ENCODE measurements around the gene EHMT1. TPM values are rescaled to one million over a fixed set of nuclear protein-coding genes. Genes with fewer than 3 reads are reported as not detected.
A peak's percentile ranks its signal among the peaks of the same experiment; 100 is the strongest.
"Not testable (repeated sequence)": the region's sequence is repeated elsewhere in the genome, so short reads cannot be mapped to it uniquely, and the experiment has no call there.

Gene EHMT1
- total and polyA plus RNA-seq, 2 experiments from 2014 or later = 162 to 177 TPM

DNA sequence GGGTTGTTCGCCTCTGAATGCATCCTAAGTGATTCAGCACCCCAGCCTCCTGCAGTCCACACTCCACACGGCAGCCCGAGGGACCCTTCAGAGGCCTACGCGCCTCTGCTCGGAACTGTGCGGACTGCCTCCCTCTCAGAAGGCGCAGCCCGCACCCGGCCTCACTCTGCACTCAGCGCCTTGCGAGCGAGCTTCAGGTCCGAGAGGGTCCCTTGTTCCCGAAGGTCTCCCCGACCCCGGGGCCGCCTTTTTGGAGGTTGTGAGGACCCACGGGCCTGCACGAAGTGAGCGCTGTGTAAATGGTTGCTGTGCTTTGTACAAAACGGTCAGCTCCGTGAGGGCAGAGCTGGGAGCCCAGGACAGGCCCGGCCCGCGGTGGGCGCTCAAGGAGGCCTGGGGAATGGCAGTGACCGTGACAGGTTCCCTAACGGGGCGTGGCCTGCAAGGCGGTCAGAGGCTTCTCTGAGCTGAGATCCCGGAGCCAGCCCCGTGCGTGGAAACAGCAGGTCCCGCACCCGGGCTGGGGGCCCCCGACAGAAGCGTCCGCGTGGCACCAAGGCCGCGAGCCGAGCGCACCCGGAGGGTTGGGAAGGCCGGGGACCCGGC is 258.1 kb downstream of the EHMT1 start:
- Mint-ChIP-seq H3K36me3 (ENCODE audit: low read depth) (peaks cover 3% of the 10 kb centered on the region; the same call in 1 of the 3 replicates), H3K4me1 (peaks cover 4% of the 10 kb centered on the region)

DNA sequence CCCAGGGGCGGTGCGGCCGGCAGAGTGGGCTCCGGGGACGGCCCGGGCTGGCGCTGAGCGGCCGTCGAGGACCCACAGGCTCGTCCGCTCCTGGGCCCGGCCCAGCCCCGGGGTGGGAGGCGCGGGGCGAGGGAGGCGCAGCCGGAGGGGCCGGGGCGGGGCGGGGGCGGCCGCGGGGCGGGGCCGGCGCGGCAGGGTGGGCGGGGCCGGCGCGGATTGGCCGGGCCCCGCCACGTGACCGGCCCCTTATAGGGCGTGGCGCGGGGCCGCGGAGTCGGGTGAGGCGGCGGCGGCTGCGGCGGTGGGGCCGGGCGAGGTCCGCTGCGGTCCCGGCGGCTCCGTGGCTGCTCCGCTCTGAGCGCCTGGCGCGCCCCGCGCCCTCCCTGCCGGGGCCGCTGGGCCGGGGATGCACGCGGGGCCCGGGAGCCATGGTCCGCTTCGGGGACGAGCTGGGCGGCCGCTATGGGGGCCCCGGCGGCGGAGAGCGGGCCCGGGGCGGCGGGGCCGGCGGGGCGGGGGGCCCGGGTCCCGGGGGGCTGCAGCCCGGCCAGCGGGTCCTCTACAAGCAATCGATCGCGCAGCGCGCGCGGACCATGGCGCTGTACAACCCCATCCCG is 258.8 kb downstream of the EHMT1 start, which contains the start of gene CACNA1B:
CACNA1B (plus strand) TSS at position 277 of the 617 bp plus-strand sequence; CDS start at position 429, 152 bp downstream.
- not testable (repeated sequence) for H3K9me3 Mint-ChIP-seq; H3K9me2 ChIP-seq (ENCODE audit: insufficient read depth); H3K79me2 ChIP-seq (replicated peaks; ENCODE audit: insufficient read depth); H3K4me1 Mint-ChIP-seq; H3K36me3 ChIP-seq (ENCODE audit: insufficient read depth); H3K27ac Mint-ChIP-seq; H3K27ac ChIP-seq (ENCODE audit: low read depth); H3F3A ChIP-seq (replicated peaks; ENCODE audit: low read depth); H4K20me1 ChIP-seq (replicated peaks; ENCODE audit: insufficient read depth); H3K36me3 Mint-ChIP-seq (ENCODE audit: low read depth); H3K4me1 ChIP-seq (ENCODE audit: insufficient read depth)
- peaks cover 16% of the 10 kb centered on the region; the same call in 1 of the 2 replicates for H3K27me3 ChIP-seq (ENCODE audit: insufficient read depth)
- H2AFZ ChIP-seq = peak within 1 kb of the TSS; percentile 52
- peak; percentile 51; the same call in 1 of the 2 replicates for TF ChIP-seq POLR2AphosphoS5 (IDR thresholded peaks at IDR 0.05; ENCODE audit: low read depth)
- H3K4me2 ChIP-seq = peak within 1 kb of the TSS; percentile 79
- peak within 1 kb of the TSS; percentile 56 for H3K4me3 ChIP-seq
- Mint-ChIP-seq H3K27me3 (ENCODE audit: insufficient read depth, low read depth, poor library complexity) (peaks cover 20% of the 10 kb centered on the region), H3K4me3 (peak within 1 kb of the TSS; percentile 45; the same call in 2 of the 3 replicates)
- peak; percentile 78 for DNase-seq (ENCODE audit: low spot score)
- ATAC-seq = peak; percentile 39

More for the DNA sequence above, 258.1 kb downstream of the EHMT1 start:
- Histone ChIP-seq H2AFZ (peak overlapping the region; percentile 52), H3K27ac (ENCODE audit: low read depth) (no peak overlapping the region), H3K36me3 (ENCODE audit: insufficient read depth) (no peaks in the 10 kb centered on the region), H4K20me1 (replicated peaks; ENCODE audit: insufficient read depth) (peaks cover 8% of the 10 kb centered on the region; the same call in 1 of the 2 replicates), H3F3A (replicated peaks; ENCODE audit: low read depth) (no peaks in the 10 kb centered on the region), H3K9me2 (ENCODE audit: insufficient read depth) (no peaks in the 10 kb centered on the region), H3K27me3 (ENCODE audit: insufficient read depth) (peaks cover 16% of the 10 kb centered on the region; the same call in 1 of the 2 replicates), H3K4me1 (ENCODE audit: insufficient read depth) (no peaks in the 10 kb centered on the region; the same call in 1 of the 2 replicates), H3K4me3 (peak overlapping the region; percentile 51), H3K79me2 (replicated peaks; ENCODE audit: insufficient read depth) (no peaks in the 10 kb centered on the region), H3K4me2 (peak overlapping the region; percentile 66)
- Mint-ChIP-seq H3K27ac (no peak overlapping the region), H3K4me3 (no peak overlapping the region), H3K9me3 (peaks cover 3% of the 10 kb centered on the region), H3K27me3 (ENCODE audit: insufficient read depth, low read depth, poor library complexity) (peaks cover 18% of the 10 kb centered on the region)
- ATAC-seq (peak; percentile 20), DNase-seq (ENCODE audit: low spot score) (peak; percentile 58)
- no peak for TF ChIP-seq CREB1 (CRISPR knock-in tag; IDR thresholded peaks at IDR 0.05; ENCODE audit: low read depth)

DNA sequence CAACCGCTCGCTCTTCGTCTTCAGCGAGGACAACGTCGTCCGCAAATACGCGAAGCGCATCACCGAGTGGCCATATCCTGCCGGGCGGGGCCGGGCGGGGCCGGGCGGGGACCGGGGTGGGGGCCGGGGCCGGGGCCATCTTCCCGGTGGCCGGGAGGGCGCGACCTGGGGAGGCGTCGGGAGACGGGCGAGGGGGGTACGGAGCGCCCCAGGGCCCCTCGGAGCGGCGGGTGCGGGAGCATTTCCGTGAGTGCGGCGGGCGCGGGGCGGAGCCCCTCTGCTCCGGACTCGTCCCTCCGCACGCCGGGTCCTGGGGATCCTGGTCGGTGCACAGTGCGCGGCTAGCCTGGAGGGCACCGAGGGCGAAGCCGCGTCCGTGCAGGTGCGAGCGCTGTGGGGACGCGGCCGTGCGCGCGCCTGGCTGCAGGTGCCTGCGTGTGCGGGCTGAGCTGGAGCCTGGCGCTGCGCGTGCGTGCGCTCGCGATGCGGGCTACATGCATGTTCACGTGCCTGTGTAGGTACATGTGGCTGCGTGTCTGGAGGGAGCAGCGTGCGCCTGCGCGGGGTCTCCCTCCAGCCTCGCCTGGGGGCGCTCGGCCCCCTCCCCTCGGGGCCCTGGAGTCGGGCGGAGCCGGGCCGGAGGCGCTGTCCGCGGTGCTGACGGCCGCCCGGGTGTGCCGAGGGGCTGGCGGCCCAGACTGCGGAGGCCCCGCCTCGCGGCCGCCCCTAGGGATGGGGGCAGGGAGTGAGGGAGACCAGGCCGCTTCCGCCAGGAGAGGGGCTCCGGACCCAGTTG is 259.5 kb downstream of the EHMT1 start:
- Mint-ChIP-seq H3K27ac (no peak overlapping the region), H3K9me3 (peaks cover 3% of the 10 kb centered on the region), H3K4me1 (peaks cover 4% of the 10 kb centered on the region), H3K4me3 (peak overlapping the region; percentile 45; the same call in 2 of the 3 replicates), H3K36me3 (ENCODE audit: low read depth) (peaks cover 6% of the 10 kb centered on the region; the same call in 2 of the 3 replicates), H3K27me3 (ENCODE audit: insufficient read depth, low read depth, poor library complexity) (peaks cover 20% of the 10 kb centered on the region)
- Histone ChIP-seq H3K4me1 (ENCODE audit: insufficient read depth) (no peaks in the 10 kb centered on the region; the same call in 1 of the 2 replicates), H3K36me3 (ENCODE audit: insufficient read depth) (no peaks in the 10 kb centered on the region), H2AFZ (no peak overlapping the region), H3K27me3 (ENCODE audit: insufficient read depth) (peaks cover 16% of the 10 kb centered on the region; the same call in 1 of the 2 replicates), H3K4me2 (peak overlapping the region; percentile 79), H3K27ac (ENCODE audit: low read depth) (no peak overlapping the region), H3K4me3 (peak overlapping the region; percentile 56), H3K79me2 (replicated peaks; ENCODE audit: insufficient read depth) (no peaks in the 10 kb centered on the region), H4K20me1 (replicated peaks; ENCODE audit: insufficient read depth) (peaks cover 8% of the 10 kb centered on the region; the same call in 1 of the 2 replicates), H3K9me2 (ENCODE audit: insufficient read depth) (no peaks in the 10 kb centered on the region), H3F3A (replicated peaks; ENCODE audit: low read depth) (no peaks in the 10 kb centered on the region)
- TF ChIP-seq, protein P1, sequence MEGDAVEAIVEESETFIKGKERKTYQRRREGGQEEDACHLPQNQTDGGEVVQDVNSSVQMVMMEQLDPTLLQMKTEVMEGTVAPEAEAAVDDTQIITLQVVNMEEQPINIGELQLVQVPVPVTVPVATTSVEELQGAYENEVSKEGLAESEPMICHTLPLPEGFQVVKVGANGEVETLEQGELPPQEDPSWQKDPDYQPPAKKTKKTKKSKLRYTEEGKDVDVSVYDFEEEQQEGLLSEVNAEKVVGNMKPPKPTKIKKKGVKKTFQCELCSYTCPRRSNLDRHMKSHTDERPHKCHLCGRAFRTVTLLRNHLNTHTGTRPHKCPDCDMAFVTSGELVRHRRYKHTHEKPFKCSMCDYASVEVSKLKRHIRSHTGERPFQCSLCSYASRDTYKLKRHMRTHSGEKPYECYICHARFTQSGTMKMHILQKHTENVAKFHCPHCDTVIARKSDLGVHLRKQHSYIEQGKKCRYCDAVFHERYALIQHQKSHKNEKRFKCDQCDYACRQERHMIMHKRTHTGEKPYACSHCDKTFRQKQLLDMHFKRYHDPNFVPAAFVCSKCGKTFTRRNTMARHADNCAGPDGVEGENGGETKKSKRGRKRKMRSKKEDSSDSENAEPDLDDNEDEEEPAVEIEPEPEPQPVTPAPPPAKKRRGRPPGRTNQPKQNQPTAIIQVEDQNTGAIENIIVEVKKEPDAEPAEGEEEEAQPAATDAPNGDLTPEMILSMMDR (conservative IDR thresholded peaks at IDR 0.05; ENCODE audit: low read depth in 2 of 2) = peak in 1 of 2 experiments; percentile 34; a peak in 2 of 4 replicates
- peak; percentile 41; the same call in 1 of the 2 replicates for TF ChIP-seq CREB1 (CRISPR knock-in tag; IDR thresholded peaks at IDR 0.05; ENCODE audit: low read depth)
- TF ChIP-seq POLR2AphosphoS5 (IDR thresholded peaks at IDR 0.05; ENCODE audit: low read depth) = no peak
- no peak for TF ChIP-seq ZNF114 (CRISPR knock-in tag; IDR thresholded peaks at IDR 0.05)
- TF ChIP-seq ZNF331 (CRISPR knock-in tag; IDR thresholded peaks at IDR 0.05; ENCODE audit: low read depth) = no peak
- TF ChIP-seq, protein P2, sequence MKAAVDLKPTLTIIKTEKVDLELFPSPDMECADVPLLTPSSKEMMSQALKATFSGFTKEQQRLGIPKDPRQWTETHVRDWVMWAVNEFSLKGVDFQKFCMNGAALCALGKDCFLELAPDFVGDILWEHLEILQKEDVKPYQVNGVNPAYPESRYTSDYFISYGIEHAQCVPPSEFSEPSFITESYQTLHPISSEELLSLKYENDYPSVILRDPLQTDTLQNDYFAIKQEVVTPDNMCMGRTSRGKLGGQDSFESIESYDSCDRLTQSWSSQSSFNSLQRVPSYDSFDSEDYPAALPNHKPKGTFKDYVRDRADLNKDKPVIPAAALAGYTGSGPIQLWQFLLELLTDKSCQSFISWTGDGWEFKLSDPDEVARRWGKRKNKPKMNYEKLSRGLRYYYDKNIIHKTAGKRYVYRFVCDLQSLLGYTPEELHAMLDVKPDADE (IDR thresholded peaks at IDR 0.05) = no peak
- TF ChIP-seq EZH2phosphoT487 (IDR thresholded peaks at IDR 0.05; ENCODE audit: unreplicated experiment) = no peak
- TF ChIP-seq, protein P3, sequence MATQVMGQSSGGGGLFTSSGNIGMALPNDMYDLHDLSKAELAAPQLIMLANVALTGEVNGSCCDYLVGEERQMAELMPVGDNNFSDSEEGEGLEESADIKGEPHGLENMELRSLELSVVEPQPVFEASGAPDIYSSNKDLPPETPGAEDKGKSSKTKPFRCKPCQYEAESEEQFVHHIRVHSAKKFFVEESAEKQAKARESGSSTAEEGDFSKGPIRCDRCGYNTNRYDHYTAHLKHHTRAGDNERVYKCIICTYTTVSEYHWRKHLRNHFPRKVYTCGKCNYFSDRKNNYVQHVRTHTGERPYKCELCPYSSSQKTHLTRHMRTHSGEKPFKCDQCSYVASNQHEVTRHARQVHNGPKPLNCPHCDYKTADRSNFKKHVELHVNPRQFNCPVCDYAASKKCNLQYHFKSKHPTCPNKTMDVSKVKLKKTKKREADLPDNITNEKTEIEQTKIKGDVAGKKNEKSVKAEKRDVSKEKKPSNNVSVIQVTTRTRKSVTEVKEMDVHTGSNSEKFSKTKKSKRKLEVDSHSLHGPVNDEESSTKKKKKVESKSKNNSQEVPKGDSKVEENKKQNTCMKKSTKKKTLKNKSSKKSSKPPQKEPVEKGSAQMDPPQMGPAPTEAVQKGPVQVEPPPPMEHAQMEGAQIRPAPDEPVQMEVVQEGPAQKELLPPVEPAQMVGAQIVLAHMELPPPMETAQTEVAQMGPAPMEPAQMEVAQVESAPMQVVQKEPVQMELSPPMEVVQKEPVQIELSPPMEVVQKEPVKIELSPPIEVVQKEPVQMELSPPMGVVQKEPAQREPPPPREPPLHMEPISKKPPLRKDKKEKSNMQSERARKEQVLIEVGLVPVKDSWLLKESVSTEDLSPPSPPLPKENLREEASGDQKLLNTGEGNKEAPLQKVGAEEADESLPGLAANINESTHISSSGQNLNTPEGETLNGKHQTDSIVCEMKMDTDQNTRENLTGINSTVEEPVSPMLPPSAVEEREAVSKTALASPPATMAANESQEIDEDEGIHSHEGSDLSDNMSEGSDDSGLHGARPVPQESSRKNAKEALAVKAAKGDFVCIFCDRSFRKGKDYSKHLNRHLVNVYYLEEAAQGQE (IDR thresholded peaks at IDR 0.05; ENCODE audit: unreplicated experiment) = peak; percentile 96
- no peak for TF ChIP-seq NANOG (IDR thresholded peaks at IDR 0.05; ENCODE audit: borderline replicate concordance)
- peak; percentile 90 for DNase-seq (ENCODE audit: low spot score)
- ATAC-seq = peak; percentile 84
